Esophagus muscularis mucosa (tissue), 4 donors: ENCODE results near the gene PTPN20. TPM values are rescaled to one million over a fixed set of nuclear protein-coding genes. Genes with fewer than 3 reads are reported as not detected.

ENCODE experiments used
- DNase-seq: peaks from one replicate; pipeline ENCODE4 v3.0.0-alpha.2; 2017; ENCODE audit errors: extremely low spot score
- H3K27ac ChIP-seq, 4 donors: fragments of 200-600 bp; sonication (generic); replicated peaks in 1 of 4; 1 replicate in 3 of 4; 2 replicates in 1 of 4; pipeline ENCODE4 v1.5.1; 2016 to 2019; ENCODE audit warnings: mild to moderate bottlenecking in 1 of 4
- H3K27me3 ChIP-seq, 4 donors: fragments of 200-600 bp; sonication (generic); one replicate each; pipeline versions ENCODE4 v1.5.1 to v1.6.0; 2016 to 2019
- H3K36me3 ChIP-seq, 4 donors: fragments of 200-600 bp; sonication (generic); one replicate each; pipeline ENCODE4 v1.5.1; 2016 to 2019
- H3K4me1 ChIP-seq, 4 donors: fragments of 200-600 bp; sonication (generic); one replicate each; pipeline ENCODE4 v1.5.1; 2016 to 2019
- H3K4me3 ChIP-seq, 4 donors: fragments of 200-600 bp; sonication (generic); 1 replicate in 2 of 4; 2 replicates in 2 of 4; pipeline ENCODE4 v1.5.1; 2016 to 2019; ENCODE audit warnings: mild to moderate bottlenecking in 4 of 4, moderate library complexity in 1 of 4
- H3K9me3 ChIP-seq, 4 donors: fragments of 200-600 bp; sonication (generic); 1 replicate in 3 of 4; 2 replicates in 1 of 4; pipeline ENCODE4 v1.5.1; 2016 to 2019
- CTCF ChIP-seq, 3 experiments: fragments of 200-600 bp in 2 of 3; fragments of 450-650 bp in 1 of 3; sonication (generic) in 2 of 3; IDR thresholded peaks; one replicate each; pipeline ENCODE4 v1.5.1; 2017 to 2019; ENCODE audit warnings: antibody characterized with exemption in 3 of 3, mild to moderate bottlenecking in 2 of 3, moderate library complexity in 1 of 3
- EP300 ChIP-seq: sonication (generic); formaldehyde crosslinking; IDR thresholded peaks from one replicate; pipeline ENCODE4 v1.6.1; 2017; ENCODE audit warnings: antibody characterized with exemption
- POLR2A ChIP-seq: fragments of 450-650 bp; IDR thresholded peaks from one replicate; pipeline ENCODE4 v1.6.1; 2017; ENCODE audit warnings: antibody characterized with exemption, moderate library complexity, mild to moderate bottlenecking, low read depth
- POLR2AphosphoS5 ChIP-seq, 2 donors: sonication (generic); formaldehyde crosslinking; IDR thresholded peaks; one replicate each; pipeline ENCODE4 v1.6.1; 2017; ENCODE audit warnings: antibody characterized with exemption in 2 of 2
- WGBS: methylation state at CpG from one replicate; pipeline ENCODE4 v1.1.5; 2018; 5-methylcytosine and 5-hydroxymethylcytosine counted together
- intact Hi-C: fragments of 100-400 bp; cut with DNase I; formaldehyde crosslinking; loops from one replicate; pipeline ENCODE4 v1.15.1; 2023
- total RNA-seq, 4 donors: library from RNA; depleted of rRNA; stranded (reverse); fragments of >200 nt; gene quantifications; one replicate each; pipeline versions ENCODE4 v1.1.0 to v1.2.1, GENCODE V29; 2016

The PTPN20 gene
- total RNA-seq, 4 donors from 2014 or later, result 2.3 to 3.0 (median 2.6) TPM

- no peaks in the 10 kb centered on the region for H3K9me3 ChIP-seq
- WGBS, result 73% methylated on average over 10 of the region's 10 CpGs
- no peaks in the 10 kb centered on the region for H3K36me3 ChIP-seq
- H3K4me3 ChIP-seq, result no peak overlapping the region
- H3K4me1 ChIP-seq, result peaks cover 0 to 20% (median 13%) of the 10 kb centered on the region in 4 donors
- no peaks in the 10 kb centered on the region for H3K27me3 ChIP-seq
- TF ChIP-seq EP300, result no peak
- no peak overlapping the region for H3K27ac ChIP-seq
- DNase-seq, result peak; percentile 92
- intact Hi-C loops, result loop anchor here (2.0 kb wide), 1 partner anchor 287 kb away; no protein-coding TSS in a partner anchor
Observed at GRCh38 chr10:47025540-47026300, 114.5 kb downstream of the PTPN20 start.

GRCh38 chr10:47026301-47027107, 115.3 kb downstream of the PTPN20 start:
- no peaks in the 10 kb centered on the region for H3K9me3 ChIP-seq
- no peak overlapping the region for H3K27ac ChIP-seq
- no peak for DNase-seq
- intact Hi-C loops, result no loop called here
- whole genome bisulfite sequencing, result 92% methylated on average over 3 of the region's 11 CpGs
- no peaks in the 10 kb centered on the region for H3K36me3 ChIP-seq
- no peak for TF ChIP-seq EP300
- no peak overlapping the region for H3K4me3 ChIP-seq
- no peaks in the 10 kb centered on the region for H3K27me3 ChIP-seq
- H3K4me1 ChIP-seq, result peaks cover 0 to 25% (median 13%) of the 10 kb centered on the region in 4 donors

GRCh38 chr10:47027108-47027783, 116.0 kb downstream of the PTPN20 start:
- no peak overlapping the region for H3K27ac ChIP-seq
- WGBS, result 93% methylated on average over 6 of the region's 9 CpGs
- H3K36me3 ChIP-seq, result no peaks in the 10 kb centered on the region
- H3K4me3 ChIP-seq, result no peak overlapping the region
- intact Hi-C loops, result no loop called here
- no peak for TF ChIP-seq CTCF (IDR thresholded peaks at IDR 0.05)
- TF ChIP-seq EP300, result no peak
- no peak for TF ChIP-seq POLR2AphosphoS5 (IDR thresholded peaks at IDR 0.05)
- H3K4me1 ChIP-seq, result peaks cover 0 to 25% (median 13%) of the 10 kb centered on the region in 4 donors
- no peaks in the 10 kb centered on the region for H3K27me3 ChIP-seq
- DNase-seq, result no peak
- no peaks in the 10 kb centered on the region for H3K9me3 ChIP-seq

- TF ChIP-seq POLR2AphosphoS5 (IDR thresholded peaks at IDR 0.05) (no peak), EP300 (no peak), POLR2A (no peak), CTCF (IDR thresholded peaks at IDR 0.05) (no peak)
- H3K27me3 ChIP-seq, result no peaks in the 10 kb centered on the region
- H3K4me1 ChIP-seq, result peaks cover 0 to 20% (median 13%) of the 10 kb centered on the region in 4 donors
- no peaks in the 10 kb centered on the region for H3K36me3 ChIP-seq
- no peak overlapping the region for H3K4me3 ChIP-seq
- 88% methylated on average over 6 of the region's 8 CpGs for WGBS
- no peaks in the 10 kb centered on the region for H3K9me3 ChIP-seq
- no peak for DNase-seq
- H3K27ac ChIP-seq, result no peak overlapping the region
- intact Hi-C loops, result no loop called here
Observed at GRCh38 chr10:47027784-47028260, 116.6 kb downstream of the PTPN20 start.

GRCh38 chr10:47028466-47028865, 117.2 kb downstream of the PTPN20 start:
- no peak for TF ChIP-seq CTCF (IDR thresholded peaks at IDR 0.05)
- DNase-seq, result no peak
- Histone ChIP-seq H3K36me3 (no peaks in the 10 kb centered on the region), H3K27ac (no peak overlapping the region), H3K4me1 (peaks cover 0 to 18% (median 13%) of the 10 kb centered on the region in 4 donors), H3K27me3 (no peaks in the 10 kb centered on the region), H3K9me3 (no peaks in the 10 kb centered on the region), H3K4me3 (no peak overlapping the region)
- WGBS, result 94% methylated on average over 8 of the region's 8 CpGs
- intact Hi-C loops, result no loop called here
